HG02678 (cell line): ENCODE data around the gene ZIC4.

Source experiments
- ATAC-seq: cut with Tn5 transposase; IDR thresholded peaks from one replicate; pipeline ENCODE4 v1.9.1; 2021; ENCODE audit warnings: mild to moderate bottlenecking, moderate library complexity; ENCODE audit not compliant: unreplicated experiment

ZIC4 gene

DNA sequence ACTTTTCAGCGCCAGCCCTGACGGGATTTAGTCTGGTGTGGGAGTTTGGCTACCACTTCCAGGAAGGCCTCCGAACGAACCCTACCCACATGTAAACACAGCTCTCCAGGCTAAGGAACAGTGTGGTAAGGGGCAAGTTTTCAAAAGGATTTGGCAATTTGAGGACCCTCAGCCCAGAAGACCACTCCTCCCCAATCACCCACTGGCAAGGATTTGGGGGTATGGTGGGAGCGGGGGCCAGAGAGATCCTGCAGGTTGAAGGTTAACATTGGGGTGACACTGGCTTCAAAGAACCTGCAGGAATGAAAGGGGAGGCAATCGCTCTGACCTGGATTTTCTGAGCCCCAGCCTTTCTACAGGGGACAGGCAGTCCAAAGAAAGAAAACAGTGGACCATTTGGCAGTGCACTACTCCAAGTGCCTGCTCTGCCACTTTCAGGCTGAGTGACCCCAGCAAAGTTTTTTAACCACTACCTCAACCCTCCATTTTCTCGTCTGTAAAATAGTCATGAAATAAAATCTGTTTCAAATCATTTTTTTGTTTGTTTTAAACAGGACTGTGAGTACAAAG, 34.5 kb downstream of the ZIC4 start:
- ATAC-seq = no peak

DNA sequence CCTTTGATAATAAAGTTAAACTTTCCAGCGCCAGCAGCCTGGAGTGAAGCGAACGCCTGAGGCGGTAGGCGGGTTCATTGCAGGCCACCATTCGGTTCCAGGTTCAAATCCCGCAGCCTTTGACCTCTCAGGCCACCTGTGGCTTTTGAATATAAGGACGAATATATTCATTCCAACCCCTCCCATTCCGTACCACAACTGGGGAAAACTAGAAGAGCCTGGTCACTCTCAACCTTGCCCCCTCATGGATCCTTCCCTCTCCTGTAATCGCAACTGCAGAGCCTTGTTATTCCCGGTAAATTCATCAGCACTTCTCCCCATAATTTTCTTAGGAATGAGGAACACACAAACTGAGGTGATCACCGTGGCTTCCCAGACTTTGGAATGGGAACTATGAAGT, 35.2 kb downstream of the ZIC4 start:
- ATAC-seq = no peak

DNA sequence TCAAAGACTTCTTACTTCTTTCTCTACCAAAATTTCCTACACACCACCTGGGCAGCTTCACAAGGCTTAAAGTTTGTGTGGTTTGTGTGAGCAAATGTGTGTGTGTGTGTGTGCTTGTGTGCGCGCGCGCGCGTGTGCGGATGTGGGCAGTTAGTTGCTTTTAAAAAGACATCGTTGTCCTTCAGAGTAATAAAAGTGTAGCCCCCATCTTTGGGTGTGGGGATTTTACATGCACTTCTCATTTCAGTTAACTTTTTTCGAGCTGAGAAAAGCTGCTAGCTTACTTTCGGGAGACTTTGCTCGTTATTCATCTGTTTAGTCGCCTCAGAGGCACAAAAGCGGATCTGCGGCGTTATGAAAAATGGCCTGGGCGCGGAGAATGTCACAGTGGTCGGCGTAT, 36.0 kb downstream of the ZIC4 start:
- ATAC-seq = no peak

DNA sequence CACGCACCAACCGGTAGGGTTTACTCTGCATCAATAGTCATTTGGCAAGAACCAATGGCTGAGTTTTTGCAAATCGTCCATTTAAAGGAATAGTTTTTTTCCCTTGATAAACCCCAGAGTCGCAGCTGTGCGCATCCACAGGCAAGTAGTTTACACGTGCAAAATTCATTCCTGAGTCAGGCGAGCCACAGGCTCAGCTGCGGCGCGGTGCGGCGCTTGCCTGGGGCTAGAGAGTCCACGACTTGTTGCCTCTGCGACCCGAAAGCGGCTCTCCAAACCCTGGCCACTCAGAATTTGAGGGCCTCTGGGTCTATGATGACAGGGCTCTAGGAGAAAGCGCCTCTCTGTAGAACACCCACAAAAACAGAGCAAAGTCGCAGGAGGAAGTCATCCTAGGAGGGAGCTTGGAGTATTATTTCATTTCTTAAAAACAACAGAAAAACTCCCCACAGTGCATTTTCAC, 36.7 kb downstream of the ZIC4 start:
- ATAC-seq = no peak

DNA sequence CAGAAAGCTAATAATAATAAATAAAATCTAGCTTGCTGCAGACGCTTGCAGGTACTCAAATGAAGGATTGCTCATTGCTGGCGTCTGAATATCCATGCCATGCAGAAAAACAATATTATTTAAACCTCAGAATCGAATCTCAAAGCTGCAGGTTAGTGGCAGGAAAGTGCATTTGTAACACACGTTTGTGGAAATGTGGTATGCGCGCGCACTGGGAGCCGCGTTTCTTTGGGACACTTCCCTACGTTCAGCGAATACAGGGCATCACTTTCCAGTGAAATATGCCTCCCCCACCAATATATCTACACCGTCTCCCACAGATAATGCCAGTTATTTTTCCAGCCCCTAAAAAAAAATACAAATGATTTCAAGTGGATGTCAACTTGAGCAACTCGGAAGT, 37.1 kb downstream of the ZIC4 start:
- no peak for ATAC-seq

DNA sequence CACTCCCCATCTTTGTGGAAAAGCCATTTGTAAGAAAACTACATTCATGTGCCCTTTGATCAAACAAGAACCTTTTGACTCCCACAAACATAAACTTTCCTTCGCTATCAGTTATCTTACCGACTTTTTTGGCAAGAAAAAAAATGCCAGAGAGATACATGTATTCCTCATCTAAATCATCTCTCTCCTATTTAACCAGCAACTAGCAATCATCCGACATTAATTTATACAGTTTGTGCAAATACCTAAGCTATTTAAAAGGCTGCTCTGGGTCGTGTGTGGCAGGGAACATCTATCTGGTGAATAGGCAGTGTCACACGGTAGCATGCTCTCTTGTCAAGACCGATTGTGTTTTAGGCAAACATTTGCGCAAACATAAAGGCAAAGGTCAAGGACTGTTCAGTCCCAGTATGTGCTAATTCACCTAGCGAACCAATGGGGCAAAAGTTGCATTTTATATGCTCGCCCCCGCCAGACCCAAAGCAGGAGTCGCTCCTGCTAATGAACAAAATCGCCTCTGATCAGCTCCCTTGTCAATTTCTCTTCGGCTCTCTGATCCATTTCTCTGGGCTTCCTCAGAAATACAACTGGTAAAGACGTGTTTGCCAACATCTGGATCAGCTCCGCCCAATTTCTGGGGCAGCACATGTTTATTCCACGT, 37.7 kb downstream of the ZIC4 start:
- ATAC-seq = no peak

DNA sequence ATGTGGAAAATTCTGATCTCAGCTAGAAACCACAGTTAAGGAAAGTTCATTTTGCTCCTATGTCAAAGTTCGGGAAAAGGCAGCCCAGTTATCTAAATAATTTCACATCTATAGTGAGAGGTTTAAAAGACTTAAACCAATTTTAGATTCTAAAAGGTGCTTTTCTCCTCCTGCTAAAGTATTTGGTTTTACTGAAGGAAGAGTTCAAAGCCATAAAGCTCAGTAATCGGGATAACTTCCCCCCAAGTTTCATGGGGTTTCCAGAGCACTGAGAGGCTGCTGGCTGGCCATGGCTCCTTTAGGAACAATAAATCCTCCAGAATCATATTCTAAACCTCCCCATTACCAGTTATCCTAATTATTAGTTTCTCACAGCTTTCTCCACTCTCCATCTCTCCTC, 38.2 kb downstream of the ZIC4 start:
- no peak for ATAC-seq

DNA sequence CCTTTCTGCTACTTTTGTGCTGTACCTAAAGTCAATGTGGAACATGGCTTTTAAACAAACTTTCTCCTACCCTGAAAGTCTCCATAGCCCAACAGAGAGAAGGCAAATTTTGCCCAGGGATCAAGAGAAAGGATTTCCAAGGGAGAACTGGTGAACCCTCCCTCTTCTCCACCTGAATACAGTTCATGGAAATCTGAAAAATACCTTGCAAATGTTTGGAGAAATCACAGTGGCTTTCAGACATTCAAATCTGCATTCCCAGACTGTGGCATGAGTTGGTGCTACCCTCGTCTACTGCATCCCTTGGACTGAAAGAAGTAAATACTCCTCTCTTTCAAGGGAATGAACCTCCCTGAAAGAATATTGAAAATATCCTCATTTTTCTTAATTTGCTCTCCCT, 38.7 kb downstream of the ZIC4 start:
- no peak for ATAC-seq

DNA sequence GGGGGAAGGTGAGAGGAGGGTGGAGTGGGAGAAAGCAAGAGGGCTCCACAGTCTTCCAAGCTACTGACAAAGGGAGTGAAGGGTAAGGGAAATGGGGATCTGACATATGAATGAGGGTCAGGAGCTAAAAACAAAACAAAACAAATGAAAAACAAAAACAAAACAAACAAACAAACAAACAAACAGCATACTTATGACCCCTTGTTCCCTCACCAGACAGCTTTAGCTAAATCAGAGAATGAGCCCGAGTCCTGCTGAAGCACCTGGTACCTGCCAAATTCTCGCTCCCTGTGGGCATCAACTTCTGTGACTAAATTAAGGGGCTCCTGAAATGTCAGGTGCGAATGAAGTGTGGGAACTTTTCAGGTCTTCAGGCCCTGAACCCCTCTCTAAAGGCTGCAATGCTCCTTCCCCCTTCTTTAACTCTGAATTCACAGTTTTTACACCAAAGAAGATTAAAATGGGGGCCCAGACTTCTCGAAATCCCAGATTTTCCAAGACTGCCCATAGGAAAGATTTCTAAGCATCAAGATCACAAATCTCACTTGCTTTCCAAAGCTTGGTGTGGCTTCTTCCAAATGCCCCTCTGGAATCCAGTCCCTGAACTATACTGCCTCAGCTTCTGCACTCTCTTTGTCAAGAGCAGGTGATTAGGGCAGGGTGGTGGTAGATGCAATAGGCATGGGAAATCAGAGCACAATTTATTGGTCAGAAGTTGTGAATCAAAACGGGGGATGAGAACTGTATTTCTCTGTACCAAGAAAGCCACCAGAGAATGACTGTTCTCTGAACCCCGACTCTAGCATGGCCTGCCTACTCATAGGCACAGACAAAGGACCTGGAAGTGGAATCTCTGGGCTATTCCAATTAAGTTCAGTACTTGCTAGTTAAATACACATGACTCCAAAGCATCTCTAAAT, 40.9 kb downstream of the ZIC4 start:
- ATAC-seq = no peak

DNA sequence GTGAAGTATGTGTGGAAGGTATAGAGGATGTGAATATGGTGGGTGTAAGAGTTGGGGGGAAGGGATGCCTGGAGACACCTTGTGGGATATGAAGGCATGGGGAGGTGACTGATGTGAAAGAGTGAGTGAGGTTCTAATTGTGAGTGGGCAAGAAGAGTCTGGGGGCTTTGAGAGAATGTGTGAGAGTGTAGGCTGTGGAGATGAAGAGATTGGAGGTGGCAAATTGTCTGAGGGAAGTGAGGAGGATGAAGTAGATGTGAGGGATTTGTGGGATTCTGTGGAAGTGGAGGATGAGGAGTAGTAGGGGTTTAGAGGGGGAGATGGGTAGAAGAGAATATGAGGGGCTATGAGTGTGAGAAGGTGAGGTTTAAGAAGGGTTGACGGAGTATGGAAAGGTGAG, 41.6 kb downstream of the ZIC4 start:
- ATAC-seq = no peak

DNA sequence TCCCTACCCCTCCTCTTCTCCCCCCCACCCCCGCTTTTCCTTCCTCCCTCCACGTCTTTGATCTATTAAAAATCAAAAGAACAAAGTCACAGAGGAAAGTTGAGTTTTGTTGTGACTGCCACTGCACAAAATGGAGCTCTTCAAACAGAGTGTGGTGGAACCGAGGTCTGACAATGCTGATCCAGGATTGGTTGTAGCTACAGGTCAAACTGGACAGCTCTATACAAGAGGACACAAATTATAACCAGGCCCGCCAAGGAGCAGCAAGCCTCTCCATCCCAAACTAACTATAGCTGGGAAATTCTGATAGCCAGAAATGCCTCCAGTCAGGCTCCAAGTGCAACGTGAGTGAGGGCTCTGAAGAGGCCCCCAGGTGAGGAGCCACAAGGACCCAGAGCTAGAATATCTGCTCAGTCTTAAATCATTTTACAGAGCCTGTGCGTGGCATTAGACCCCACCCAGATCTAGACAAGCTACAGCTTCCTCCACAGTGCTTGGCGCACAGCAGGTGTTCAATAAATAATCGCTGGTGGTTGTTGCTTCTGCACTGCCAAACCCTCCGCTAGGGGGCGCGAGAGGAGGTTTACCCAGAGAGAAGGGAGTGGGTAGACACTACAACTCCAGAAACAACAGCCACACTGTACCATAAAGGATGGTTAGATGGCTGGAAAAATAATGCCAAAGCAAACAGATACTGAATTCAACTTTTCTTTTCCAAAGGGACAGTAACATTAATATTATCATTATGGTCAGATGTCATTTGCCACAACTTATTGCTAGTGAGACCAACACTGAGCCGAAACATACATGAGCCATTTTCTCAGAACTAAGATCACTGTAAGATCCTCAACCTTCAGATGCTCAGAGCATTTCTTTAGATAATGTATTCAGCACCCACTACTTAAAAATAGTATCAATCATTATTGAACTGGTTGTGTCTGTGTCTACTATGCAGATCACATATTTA, 44.6 kb downstream of the ZIC4 start:
- ATAC-seq = peak; percentile 56

DNA sequence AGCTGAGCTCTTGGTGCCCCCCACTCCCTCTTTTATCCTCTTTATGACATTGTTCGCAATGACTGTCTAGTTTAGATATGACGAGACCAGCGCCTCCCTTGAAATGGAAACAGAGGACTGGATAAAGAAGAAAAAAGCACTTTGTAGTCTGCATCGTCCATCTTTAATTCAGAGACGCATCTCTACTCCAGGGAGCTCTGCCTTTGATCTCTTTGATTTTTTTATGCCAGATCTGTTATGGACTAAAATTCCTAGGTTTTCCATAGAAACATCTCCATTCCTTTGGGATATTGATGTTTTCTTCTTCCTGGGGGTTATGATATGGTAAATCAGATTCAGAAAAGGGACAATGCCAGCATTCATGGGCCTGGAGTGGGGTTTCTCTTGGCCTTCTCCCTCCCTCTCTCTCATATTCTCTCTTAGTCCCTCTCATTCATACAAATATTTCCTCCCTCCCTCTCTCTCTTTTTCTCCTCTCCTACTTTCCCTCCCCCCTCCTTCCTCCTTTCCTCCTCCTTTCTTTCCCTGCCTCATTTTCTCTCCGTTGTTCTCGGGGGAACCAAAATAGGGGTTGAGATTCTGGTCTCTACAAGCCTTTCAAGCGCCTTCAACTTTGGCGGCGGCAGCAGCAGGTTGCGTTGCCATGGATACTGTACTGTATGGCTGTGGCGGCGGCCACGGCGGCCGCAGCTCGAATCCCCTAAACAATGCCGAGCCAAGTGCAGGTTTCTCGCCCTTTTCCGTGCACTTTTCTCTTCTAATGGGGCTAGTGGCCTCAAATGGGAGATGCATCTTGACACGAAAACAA, 45.5 kb downstream of the ZIC4 start:
- ATAC-seq = no peak

DNA sequence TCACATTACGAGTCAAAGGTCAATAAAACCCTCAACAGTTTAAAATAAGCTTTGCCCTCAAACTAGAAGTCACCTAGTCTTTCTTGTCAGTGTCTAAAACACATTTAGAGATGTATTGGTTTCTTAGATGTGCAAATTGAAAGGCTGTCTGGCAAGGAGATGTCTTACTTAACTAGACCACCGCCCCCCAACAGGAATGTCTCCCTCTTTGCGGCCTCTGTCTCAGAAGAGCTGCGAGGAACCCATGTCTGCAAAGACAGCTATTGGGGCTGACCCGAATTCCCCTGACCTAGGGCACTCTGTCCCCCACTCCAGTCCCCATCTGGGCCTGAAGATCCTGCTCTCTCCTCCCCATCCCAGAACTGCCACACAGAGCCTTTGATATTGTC, 46.3 kb downstream of the ZIC4 start:
- no peak for ATAC-seq

DNA sequence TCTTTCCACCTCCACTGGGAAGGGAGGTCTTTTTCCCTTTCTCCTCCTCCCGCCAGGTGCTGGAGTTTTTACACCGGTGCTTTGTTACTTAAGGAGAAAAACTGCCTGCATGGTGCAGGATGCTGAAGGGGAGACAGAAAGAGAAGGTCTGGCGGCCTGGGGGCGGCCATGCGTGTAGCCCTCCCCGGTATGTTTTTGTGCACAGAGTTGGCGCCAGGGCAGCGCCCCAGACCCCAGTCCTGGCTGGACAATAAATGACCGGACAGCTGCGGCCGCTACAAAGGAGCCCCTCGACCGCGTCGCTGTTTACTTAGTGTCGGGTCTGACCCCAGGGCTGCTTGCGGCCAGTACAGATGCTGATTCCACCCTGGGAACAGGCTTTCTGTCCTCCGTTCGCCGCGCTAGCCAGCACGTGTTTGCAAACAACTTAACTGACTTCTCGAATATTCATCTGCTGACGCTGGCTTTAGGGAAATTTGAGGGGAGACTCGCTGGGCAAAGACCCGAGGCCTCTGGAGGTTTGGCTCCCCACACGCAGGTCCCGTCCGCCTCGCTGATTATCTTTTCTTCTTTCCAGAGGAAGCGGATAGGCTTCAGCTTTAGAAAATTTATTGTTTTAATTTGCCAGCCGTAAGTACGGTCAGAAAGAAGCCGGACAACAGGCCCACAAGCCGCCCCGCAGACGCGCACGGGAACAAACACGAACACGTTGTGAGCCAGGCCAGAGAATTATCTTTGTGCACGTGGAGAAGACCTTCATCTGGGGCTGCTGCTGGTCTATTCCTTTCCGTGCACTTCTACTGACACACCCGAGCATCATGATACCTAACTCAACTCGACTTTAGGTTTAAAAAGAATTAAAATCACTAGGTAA, 46.9 kb downstream of the ZIC4 start:
- ATAC-seq = no peak

DNA sequence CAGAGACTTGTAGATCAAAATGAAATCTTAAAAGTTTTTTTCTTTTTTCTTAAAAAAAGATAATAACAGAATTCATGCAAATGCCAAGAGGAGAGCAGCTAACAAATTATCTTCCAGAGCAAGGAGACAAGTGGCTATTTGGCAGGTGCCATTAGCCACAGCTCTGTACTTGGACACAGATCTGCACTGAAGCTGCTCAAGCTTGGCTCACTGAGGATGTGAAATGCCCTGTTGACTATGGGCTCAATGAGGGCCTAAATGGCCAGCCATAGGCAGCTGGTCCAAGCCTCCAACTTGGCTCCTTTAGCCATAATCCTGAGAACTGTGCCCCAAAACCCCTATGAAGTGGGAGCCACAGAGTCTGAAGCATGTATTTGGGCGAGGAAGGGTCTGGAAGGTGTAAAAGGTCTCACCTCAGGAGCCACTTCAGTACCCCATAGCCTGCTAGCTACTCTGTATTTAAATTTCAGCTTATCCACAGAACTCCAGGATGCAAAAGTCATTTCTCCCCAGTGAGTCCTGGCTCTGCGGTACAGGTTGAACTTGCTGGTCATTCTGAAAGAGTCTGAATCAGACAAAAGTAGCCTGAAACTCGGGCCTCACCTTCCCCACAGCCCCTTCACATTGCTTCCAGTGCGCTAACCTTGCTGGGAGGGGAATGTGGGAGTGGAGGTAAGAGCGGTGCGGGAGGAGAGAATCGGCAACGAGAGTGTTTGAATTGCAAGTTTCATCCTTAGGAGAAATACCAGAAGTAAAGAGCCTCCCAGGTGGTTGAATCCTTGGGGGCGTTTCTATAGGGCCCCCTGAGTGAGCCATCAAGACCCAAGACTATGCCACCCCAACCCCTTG, 48.0 kb downstream of the ZIC4 start:
- ATAC-seq = no peak

DNA sequence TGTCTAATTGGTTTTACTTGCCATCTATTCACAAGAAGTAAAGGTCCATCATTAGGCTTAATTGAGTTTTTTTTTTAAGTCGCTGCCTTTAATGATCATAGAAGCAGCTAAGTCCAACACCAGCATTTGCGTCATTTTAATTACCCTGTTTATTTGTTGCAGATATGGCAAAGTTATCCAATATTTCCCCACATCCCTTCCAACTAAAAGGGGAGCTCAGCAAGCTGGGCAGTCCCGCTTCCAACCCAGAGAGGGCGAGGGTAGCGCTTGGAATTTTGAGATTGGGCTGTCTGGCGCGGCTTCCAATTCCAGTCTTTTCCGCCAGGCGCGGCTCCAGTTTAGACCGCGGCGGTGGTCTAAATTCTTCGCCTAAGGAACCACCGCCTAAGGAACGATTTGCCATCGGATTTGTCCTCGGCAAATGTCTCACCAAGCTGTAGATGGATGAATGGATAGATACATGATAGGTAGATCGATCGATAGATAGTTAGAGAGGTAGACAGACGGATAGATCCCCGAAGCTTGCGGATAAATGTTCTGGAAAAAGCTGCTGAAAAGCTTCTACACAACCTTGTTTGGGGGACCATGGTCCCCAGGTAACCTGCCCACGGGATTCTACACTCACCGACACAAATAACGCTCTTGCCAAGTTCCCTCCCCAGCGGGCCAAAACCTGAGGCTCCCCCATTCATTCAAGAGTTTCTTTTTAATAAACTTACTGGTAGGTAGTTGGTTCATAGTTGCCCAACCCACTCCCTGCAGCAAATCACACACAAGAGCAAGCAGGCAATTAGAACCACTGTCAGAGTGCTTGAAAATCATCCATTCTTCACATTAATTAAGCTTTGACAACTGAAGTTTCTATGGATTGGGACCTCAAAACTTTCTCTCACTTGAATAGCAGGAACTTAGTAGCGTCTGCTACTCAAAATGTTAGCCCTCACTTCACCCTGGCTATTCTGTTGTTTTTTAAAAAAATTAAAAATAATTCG, 49.1 kb downstream of the ZIC4 start:
- no peak for ATAC-seq
